ENCODE results near the gene LARP1. TPM values are rescaled to one million over a fixed set of nuclear protein-coding genes. Genes with fewer than 3 reads are reported as not detected.

Gene LARP1
- total and polyA plus RNA-seq, 4 donors = 26.0 to 74.1 (median 32.6) TPM

- TF ChIP-seq ZBTB33 (IDR thresholded peaks at IDR 0.05) (peak; percentile 44), MAX (IDR thresholded peaks at IDR 0.05) (no peak)
These were observed 102.5 kb downstream of the LARP1 start (continued) for GRCh38 chr5:154857530-154858296.

- Histone ChIP-seq H3K9me3 (ENCODE audit: control insufficient read depth in 4 of 4, low read length in 3 of 4) (no peaks in the 10 kb centered on the region), H3K36me3 (ENCODE audit: control insufficient read depth in 4 of 4, insufficient read depth in 3 of 4, low read depth in 1 of 4, low read length in 3 of 4) (peaks cover 0 to 7% (median 0%) of the 10 kb centered on the region in 4 donors), H3K4me3 (ENCODE audit: low read depth in 1 of 3, low read length in 3 of 3) (peak within 1 kb of the TSS; percentile 59 to 86 (median 75)), H3K9ac (ENCODE audit: low read depth in 1 of 2, low read length in 2 of 2) (peak within 1 kb of the TSS; percentile 79 to 97), H3K4me1 (ENCODE audit: control insufficient read depth in 4 of 4, insufficient read depth in 4 of 4, low read length in 3 of 4) (peaks cover 4 to 27% (median 23%) of the 10 kb centered on the region in 4 donors), H3K27ac (ENCODE audit: low read depth in 1 of 2, low read length in 2 of 2) (peak within 1 kb of the TSS; percentile 90 to 93), H3K27me3 (ENCODE audit: control insufficient read depth in 4 of 4, insufficient read depth in 4 of 4, low read length in 3 of 4) (no peaks in the 10 kb centered on the region)
- peak; percentile 8 for TF ChIP-seq FOXA1 (IDR thresholded peaks at IDR 0.05)
- TF ChIP-seq SP1 (IDR thresholded peaks at IDR 0.05) = peak; percentile 72
- peak; percentile 34 to 61 for TF ChIP-seq RAD21 (IDR thresholded peaks at IDR 0.05)
- TF ChIP-seq TAF1 (conservative IDR thresholded peaks at IDR 0.05) = peak; percentile 84
- peak in 1 of 2 donors; percentile 21 for TF ChIP-seq HNF4A (conservative IDR thresholded peaks at IDR 0.05)
- TF ChIP-seq RXRA (IDR thresholded peaks at IDR 0.05) = peak; percentile 30 to 37
- peak; percentile 91 for TF ChIP-seq YY1 (IDR thresholded peaks at IDR 0.05)
- no peak for TF ChIP-seq FOXA2 (IDR thresholded peaks at IDR 0.05)
- no peak for TF ChIP-seq NR2F2 (IDR thresholded peaks at IDR 0.05)
- TF ChIP-seq JUND (IDR thresholded peaks at IDR 0.05) = no peak
- TF ChIP-seq MAX (IDR thresholded peaks at IDR 0.05) = peak; percentile 59
- peak in 1 of 2 donors; percentile 35 for TF ChIP-seq EGR1 (IDR thresholded peaks at IDR 0.05; ENCODE audit: low read depth in 2 of 2)
- TF ChIP-seq REST (IDR thresholded peaks at IDR 0.05) = peak; percentile 64
- peak; percentile 8 for TF ChIP-seq ZBTB33 (IDR thresholded peaks at IDR 0.05)
- TF ChIP-seq GABPA (IDR thresholded peaks at IDR 0.05 in 1 of 2, conservative IDR thresholded peaks at IDR 0.05 in 1 of 2) = peak in 1 of 2 donors; percentile 57
- peak; percentile 97 for DNase-seq (ENCODE audit: low spot score)
- WGBS = under 1% methylated on average over 65 of the region's 65 CpGs
These were observed 103.3 kb downstream of the LARP1 start, which contains the start of gene CNOT8 for GRCh38 chr5:154858297-154858971. Gene CNOT8 (plus strand): TSS chr5:154858627. CDS start chr5:154863279, 4,652 bp downstream.

Measured in liver (tissue), 9 donors.